Naive thymus-derived CD8-positive, alpha-beta T cell (primary cell): ENCODE measurements around the gene DOCK11. TPM values are rescaled to one million over a fixed set of nuclear protein-coding genes. Genes with fewer than 3 reads are reported as not detected.
"Not testable (repeated sequence)": the region's sequence is repeated elsewhere in the genome, so short reads cannot be mapped to it uniquely, and the experiment has no call there.

ENCODE experiments used
- ATAC-seq, 2 donors: fragments of 150-1000 bp; cut with Tn5 transposase in 1 of 2; sonication (Bioruptor Pico), chemical (Tn5 transposase) in 1 of 2; 1 replicate in 1 of 2; 2 replicates in 1 of 2; pipeline ENCODE4 v1.10.0; 2021; ENCODE audit warnings: mild to moderate bottlenecking in 2 of 2, moderate library complexity in 2 of 2
- POLR2A ChIA-PET: fragments of 350-600 bp; sonication (Branson Sonifier 250); formaldehyde crosslinking; loops from one replicate; lab custom pipeline; 2021; ENCODE audit warnings: antibody characterized with exemption; lab: Charles Lee
- DNase-seq, 10 donors: peaks; one replicate each; pipeline versions ENCODE4 v3.0.0 to v3.0.0-alpha.2; 2020 to 2022
- H3K27ac Mint-ChIP-seq, 10 donors: one replicate each; pipeline ENCODE4 v1.8.0; 2020 to 2022; ENCODE audit warnings: mild to moderate bottlenecking in 10 of 10, mixed read lengths in 10 of 10, moderate library complexity in 4 of 10, inconsistent platforms in 1 of 10
- H3K27me3 Mint-ChIP-seq, 5 donors: one replicate each; pipeline ENCODE4 v1.8.0; 2021 to 2022; ENCODE audit warnings: mixed read lengths in 5 of 5
- H3K36me3 Mint-ChIP-seq, 3 donors: one replicate each; pipeline ENCODE4 v1.8.0; 2020 to 2022; ENCODE audit warnings: mixed read lengths in 3 of 3, mild to moderate bottlenecking in 2 of 3, inconsistent platforms in 1 of 3
- H3K4me1 Mint-ChIP-seq, 4 donors: one replicate each; pipeline ENCODE4 v1.8.0; 2021 to 2022; ENCODE audit warnings: mixed read lengths in 4 of 4
- H3K4me3 Mint-ChIP-seq, 10 donors: one replicate each; pipeline ENCODE4 v1.8.0; 2020 to 2022; ENCODE audit warnings: mild to moderate bottlenecking in 10 of 10, mixed read lengths in 10 of 10, moderate library complexity in 6 of 10, inconsistent platforms in 1 of 10
- H3K9me3 Mint-ChIP-seq, 9 donors: one replicate each; pipeline ENCODE4 v1.8.0; 2020 to 2022; ENCODE audit warnings: mixed read lengths in 9 of 9, mild to moderate bottlenecking in 3 of 9, inconsistent platforms in 1 of 9, moderate library complexity in 1 of 9
- polyA plus RNA-seq, 3 donors: library from polyadenylated mRNA; unstranded; fragments of 300-500 nt; fragmentation: Illumina TruSeq; gene quantifications; one replicate each; pipeline ENCODE4 v1.2.3, GENCODE V29; 2021
- total RNA-seq, 8 experiments: library from RNA in 2 of 8; stranded (reverse) in 2 of 8; gene quantifications; one replicate each; pipeline ENCODE4 v1.2.3 and lab custom pipeline; 2021 to 2026

Gene DOCK11
- total RNA-seq (100 to 1,000 TPM; 110 to 116 TPM), polyA plus RNA-seq (10 to 100 TPM; 20.9 to 26.6 (median 24.1) TPM), total RNA-seq (lab: John Stamatoyannopoulos, UW) (119 to 395 (median 351) reads per million in 6 experiments)

DNA sequence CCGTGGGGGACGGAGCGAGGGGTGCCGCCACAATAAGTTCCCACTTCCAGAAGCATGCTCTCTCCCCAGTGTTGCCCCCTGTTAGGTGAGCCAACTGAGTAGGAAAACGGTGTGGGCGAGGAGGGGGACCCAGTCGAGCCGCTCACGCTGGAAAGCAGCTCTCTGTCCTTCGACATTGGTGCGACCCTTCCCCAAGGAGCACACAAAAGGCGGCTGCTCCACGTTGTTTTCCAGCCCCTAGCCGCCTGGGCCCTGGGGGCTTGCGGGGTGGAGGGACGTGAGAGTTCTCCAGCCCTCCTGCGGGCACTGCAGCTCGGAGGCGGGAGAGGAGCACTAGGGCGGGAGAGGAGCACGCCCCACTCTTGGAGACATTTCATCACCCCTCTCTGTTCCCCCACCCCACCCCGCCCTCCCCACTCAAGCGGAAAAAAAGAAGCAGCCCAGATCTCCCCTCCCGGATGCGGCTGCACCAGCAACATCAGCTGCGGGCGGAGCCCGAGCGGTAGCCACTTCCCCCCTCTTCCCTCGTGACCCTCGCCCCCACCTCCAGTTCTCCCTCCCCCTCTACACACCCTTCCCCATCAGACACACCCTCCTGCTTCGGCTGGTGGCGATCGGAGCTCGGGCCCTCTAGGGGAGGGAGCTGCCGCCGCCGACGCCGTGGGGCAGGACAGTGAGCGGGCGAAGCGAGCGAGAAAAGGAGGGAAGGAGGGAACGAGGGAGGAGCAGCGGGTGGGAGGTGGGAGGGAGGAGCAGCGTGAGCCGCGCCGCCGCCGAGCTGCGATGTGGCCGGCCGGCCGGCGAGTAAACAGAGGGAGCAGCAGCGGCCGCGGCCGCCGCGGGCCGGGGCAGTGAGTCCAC, at the start of gene DOCK11:
TSS of gene DOCK11 (plus strand) at position 755 of the 861 bp plus-strand sequence. CDS start 157 bp downstream, outside the sequence.
- H3K36me3 Mint-ChIP-seq: peaks cover 0 to 4% (median 0%) of the 10 kb centered on the region in 3 donors
- no peaks in the 10 kb centered on the region for H3K9me3 Mint-ChIP-seq
- peak within 1 kb of the TSS; percentile 96 to 100 (median 98) for H3K4me3 Mint-ChIP-seq
- DNase-seq: peak; percentile 61 to 89 (median 74)
- H3K27me3 Mint-ChIP-seq: no peaks in the 10 kb centered on the region
- H3K4me1 Mint-ChIP-seq: peaks cover 10 to 34% (median 28%) of the 10 kb centered on the region in 4 donors
- H3K27ac Mint-ChIP-seq: peak within 1 kb of the TSS; percentile 93 to 99 (median 98)
- POLR2A ChIA-PET: interaction anchor here (0.7 to 6.6 kb wide), 13 partner anchors 10 to 983 kb away, joined by 3 to 121 read pairs (median 4); no protein-coding TSS in a partner anchor
- peak; percentile 69 to 71 for ATAC-seq

DNA sequence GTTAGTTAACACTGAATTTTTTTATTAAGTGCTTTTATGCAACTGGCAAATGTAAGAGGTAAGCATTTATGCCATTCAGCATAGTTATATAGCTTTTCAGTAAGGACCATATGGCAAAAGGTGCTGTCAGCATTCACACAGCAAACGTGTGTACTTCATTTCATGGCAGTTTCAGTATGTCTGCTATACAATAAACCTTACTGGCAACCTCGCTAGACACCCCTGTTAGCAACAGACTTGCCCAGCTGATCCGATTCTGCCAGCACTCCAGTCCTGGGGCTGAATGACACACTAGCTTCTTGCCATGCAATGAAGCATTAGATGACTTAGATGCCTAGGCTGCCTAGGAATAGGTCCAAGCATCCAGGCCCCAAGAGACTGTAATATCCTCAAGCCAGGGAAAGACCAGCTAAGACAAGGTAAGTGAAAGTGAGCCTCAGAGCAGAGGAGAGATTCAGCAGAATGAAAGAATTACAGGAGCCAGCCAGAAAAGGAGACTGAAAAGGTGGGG, 47.3 kb upstream of the DOCK11 start:
- ATAC-seq (no peak), DNase-seq (no peak)
- no peak overlapping the region for H3K27ac Mint-ChIP-seq
- H3K4me3 Mint-ChIP-seq: no peak overlapping the region
- POLR2A ChIA-PET: no interaction called here
- H3K27me3 Mint-ChIP-seq: no peaks in the 10 kb centered on the region
- no peaks in the 10 kb centered on the region for H3K4me1 Mint-ChIP-seq
- H3K36me3 Mint-ChIP-seq: peaks cover 0 to 66% (median 1%) of the 10 kb centered on the region in 3 donors
- no peaks in the 10 kb centered on the region for H3K9me3 Mint-ChIP-seq

DNA sequence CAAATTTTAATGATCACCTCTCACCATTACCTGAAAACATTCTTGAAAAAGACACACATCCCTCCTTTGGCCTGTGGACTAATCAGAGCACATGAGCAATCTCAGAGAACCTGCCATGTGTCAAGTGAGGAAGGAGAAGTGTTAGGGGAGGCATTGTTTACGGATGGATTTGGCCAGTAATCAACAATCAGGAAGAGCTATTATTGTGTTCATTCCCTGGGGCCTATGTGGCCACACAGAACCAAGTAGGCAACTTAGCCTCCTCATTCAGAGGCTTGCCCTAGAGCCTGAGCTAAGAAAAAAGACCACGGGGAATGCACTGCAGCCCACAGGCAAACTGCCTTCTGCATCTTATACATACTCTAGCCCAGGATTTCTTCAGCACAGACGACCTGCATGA, 40.6 kb upstream of the DOCK11 start:
- no peak overlapping the region for H3K4me3 Mint-ChIP-seq
- DNase-seq (no peak), ATAC-seq (no peak)
- no peaks in the 10 kb centered on the region for H3K27me3 Mint-ChIP-seq
- H3K9me3 Mint-ChIP-seq: no peaks in the 10 kb centered on the region
- peaks cover 0 to 6% (median 3%) of the 10 kb centered on the region in 4 donors for H3K4me1 Mint-ChIP-seq
- peak overlapping the region in 2 of 10 donors; percentile 4 to 46 for H3K27ac Mint-ChIP-seq
- POLR2A ChIA-PET: no interaction called here
- peaks cover 0 to 24% (median 0%) of the 10 kb centered on the region in 3 donors for H3K36me3 Mint-ChIP-seq

DNA sequence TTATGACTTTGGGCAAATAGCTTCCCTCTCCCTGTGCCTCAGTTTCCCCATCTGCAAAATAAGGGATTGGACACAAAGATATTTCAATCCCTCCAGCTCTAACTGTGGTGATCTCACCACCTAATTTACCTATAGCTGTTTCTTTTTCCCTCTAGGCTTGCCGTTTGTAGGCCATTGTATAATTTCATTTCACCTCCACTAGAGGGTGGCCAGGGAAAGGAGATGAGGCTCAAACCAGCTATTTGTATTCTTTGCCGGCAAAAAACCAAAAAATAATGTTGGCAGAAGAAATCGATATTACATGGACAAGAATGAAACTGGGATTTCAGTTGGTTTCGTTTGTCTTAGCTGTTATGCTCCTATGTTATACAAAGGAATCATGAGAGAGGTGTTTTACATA, 36.1 kb upstream of the DOCK11 start:
- ATAC-seq: peak; percentile 69
- peaks cover 0 to 6% (median 3%) of the 10 kb centered on the region in 4 donors for H3K4me1 Mint-ChIP-seq
- H3K36me3 Mint-ChIP-seq: no peaks in the 10 kb centered on the region
- H3K27me3 Mint-ChIP-seq: no peaks in the 10 kb centered on the region
- H3K27ac Mint-ChIP-seq: peak overlapping the region in 1 of 10 donors; percentile 52
- H3K9me3 Mint-ChIP-seq: no peaks in the 10 kb centered on the region
- peak in 7 of 10 donors; percentile 6 to 62 (median 25) for DNase-seq
- H3K4me3 Mint-ChIP-seq: no peak overlapping the region
- POLR2A ChIA-PET: no interaction called here

DNA sequence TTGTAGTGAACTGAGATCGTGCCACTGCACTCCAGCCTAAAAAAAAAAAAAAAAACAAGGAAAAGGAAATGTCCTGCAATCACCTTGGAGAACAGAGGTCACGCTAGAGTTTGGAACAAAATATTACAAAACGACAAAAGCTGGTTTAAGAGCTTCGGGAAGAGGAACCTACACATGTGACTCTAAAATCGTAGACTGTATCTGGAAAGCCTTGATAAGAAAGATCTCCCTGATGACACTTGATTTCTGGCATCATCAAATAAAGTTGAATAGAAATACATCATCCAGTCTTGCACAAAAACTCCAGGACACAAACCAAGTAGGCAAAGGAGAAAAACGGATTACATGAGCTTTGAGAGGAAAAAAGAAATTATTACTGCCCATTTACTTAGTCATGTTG, 31.1 kb upstream of the DOCK11 start:
- no peaks in the 10 kb centered on the region for H3K9me3 Mint-ChIP-seq
- H3K27me3 Mint-ChIP-seq: no peaks in the 10 kb centered on the region
- DNase-seq (no peak), ATAC-seq (no peak)
- H3K36me3 Mint-ChIP-seq: no peaks in the 10 kb centered on the region
- H3K4me3 Mint-ChIP-seq: no peak overlapping the region
- no peak overlapping the region for H3K27ac Mint-ChIP-seq
- peaks cover 0 to 4% (median 2%) of the 10 kb centered on the region in 4 donors for H3K4me1 Mint-ChIP-seq
- POLR2A ChIA-PET: no interaction called here

DNA sequence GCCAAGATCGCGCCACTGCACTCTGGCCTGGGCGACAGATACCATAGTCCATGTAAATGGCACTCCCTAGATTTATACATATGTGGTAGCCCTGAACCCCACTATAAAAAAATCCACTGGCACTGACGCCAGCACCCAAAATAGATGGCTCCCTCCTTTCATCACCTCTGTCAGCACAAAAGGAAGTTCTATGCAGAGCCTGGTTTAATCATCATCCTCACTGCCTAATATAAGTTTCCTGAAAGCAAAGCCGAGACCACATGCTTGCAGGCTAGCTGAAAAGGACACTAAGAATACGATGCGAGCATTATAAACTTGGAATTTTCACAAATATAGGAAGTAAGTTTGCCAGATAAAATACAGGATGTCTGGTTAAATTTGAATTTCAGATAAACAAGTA, 27.5 kb upstream of the DOCK11 start:
- no peaks in the 10 kb centered on the region for H3K4me1 Mint-ChIP-seq
- no peak for DNase-seq
- peaks cover 0 to 12% (median 0%) of the 10 kb centered on the region in 9 donors for H3K9me3 Mint-ChIP-seq
- no peaks in the 10 kb centered on the region for H3K36me3 Mint-ChIP-seq
- POLR2A ChIA-PET: no interaction called here
- no peaks in the 10 kb centered on the region for H3K27me3 Mint-ChIP-seq
- H3K4me3 Mint-ChIP-seq: no peak overlapping the region
- no peak for ATAC-seq
- H3K27ac Mint-ChIP-seq: no peak overlapping the region

DNA sequence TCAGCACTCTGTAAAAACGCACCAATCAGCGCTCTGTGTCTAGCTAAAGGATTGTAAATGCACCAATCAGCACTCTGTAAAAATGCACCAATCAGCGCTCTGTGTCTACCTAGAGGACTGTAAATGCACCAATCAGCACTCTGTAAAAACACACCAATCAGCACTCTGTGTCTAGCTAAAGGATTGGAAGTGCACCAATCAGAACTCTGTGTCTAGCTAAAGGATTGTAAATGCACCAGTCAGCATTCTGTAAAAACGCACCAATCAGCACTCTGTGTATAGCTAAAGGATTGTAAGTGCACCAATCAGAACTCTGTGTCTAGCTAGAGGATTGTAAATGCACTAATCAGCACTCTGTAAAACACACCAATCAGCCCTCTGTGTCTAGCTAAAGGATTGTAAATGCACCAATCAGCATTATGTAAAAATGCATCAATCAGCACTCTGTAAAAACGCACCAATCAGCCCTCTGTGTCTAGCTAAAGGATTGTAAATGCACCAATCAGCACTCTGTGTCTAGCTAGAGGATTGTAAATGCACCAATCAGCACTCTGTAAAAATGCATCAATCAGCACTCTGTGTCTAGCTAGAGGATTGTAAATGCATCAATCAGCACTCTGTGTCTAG, 24.8 kb upstream of the DOCK11 start:
- not testable (repeated sequence) for H3K4me1 Mint-ChIP-seq, H3K4me3 Mint-ChIP-seq
- POLR2A ChIA-PET: interaction anchor here (0.6 kb wide), 1 partner anchor 78 kb away, joined by 3 read pairs; no protein-coding TSS in a partner anchor

DNA sequence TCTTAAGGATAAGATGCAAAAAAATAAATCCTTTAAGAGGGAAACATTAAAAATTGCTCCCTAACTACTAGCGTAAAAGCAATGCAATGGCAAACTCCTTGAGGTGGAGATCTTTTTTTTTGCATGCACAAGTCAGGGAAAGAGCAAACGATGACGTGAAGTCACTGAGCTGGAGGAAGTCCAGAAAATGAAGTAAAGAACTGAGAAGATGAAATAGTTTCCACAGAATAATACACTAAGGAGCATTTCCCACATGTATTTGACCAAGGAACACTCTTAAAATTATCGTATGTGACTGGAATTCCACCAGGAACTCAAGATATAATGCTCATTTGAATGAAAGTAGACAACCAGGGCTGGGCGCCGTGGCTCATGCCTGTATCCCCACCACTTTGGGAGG, 21.0 kb upstream of the DOCK11 start:
- H3K4me3 Mint-ChIP-seq: no peak overlapping the region
- ATAC-seq (no peak), DNase-seq (no peak)
- peaks cover 0 to 12% (median 0%) of the 10 kb centered on the region in 9 donors for H3K9me3 Mint-ChIP-seq
- no peaks in the 10 kb centered on the region for H3K4me1 Mint-ChIP-seq
- H3K27me3 Mint-ChIP-seq: no peaks in the 10 kb centered on the region
- H3K36me3 Mint-ChIP-seq: no peaks in the 10 kb centered on the region
- no peak overlapping the region for H3K27ac Mint-ChIP-seq
- POLR2A ChIA-PET: interaction anchor here (0.6 kb wide), 1 partner anchor 9 kb away, joined by 3 read pairs; no protein-coding TSS in a partner anchor

More for the DNA sequence above, 24.8 kb upstream of the DOCK11 start:
- H3K27ac Mint-ChIP-seq, H3K27me3 Mint-ChIP-seq, ATAC-seq, DNase-seq, H3K36me3 Mint-ChIP-seq: not testable (repeated sequence)
- H3K9me3 Mint-ChIP-seq: peaks cover 0 to 12% (median 0%) of the 10 kb centered on the region in 9 donors

DNA sequence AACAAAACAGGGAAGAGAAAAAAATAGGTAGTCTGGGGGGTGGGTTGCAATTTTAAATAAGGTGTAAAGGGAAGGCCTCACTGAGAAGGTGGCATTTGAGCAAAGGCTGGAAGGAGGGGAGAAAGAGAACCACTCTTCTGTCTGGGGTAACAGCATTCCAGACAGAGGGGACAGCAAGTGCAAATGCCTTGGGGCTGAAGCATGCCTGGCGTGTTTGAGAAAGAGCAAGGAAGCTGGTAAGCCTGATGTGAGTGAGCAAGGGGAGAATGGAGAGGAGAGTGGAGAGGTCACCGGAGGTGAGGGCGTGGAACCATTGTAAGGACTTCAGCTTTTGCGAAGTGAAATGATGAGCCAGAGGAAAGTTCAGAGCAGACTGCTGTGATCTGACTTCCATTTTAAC, 19.7 kb upstream of the DOCK11 start:
- POLR2A ChIA-PET: no interaction called here

DNA sequence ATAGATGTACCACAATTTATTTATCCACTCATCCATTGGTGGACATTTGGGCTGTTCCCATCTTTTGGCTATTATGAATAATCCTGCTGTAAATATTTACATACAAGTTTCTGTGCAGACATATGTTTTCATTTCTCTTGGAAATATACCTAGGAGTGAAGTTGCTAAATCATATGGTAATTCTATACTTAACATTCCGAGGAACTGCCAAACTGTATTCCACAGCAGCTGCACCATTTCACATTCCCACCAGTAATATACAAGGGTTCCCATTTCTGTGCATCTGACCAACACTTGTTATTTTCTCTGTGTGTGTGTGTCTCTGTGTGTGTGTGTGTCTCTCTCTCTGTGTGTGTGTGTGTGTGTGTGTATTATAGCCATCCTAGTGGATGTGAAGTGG, 15.4 kb upstream of the DOCK11 start:
- no peaks in the 10 kb centered on the region for H3K27me3 Mint-ChIP-seq
- no peaks in the 10 kb centered on the region for H3K4me1 Mint-ChIP-seq
- DNase-seq: no peak
- H3K4me3 Mint-ChIP-seq: no peak overlapping the region
- H3K27ac Mint-ChIP-seq: no peak overlapping the region
- POLR2A ChIA-PET: interaction anchor here (0.7 kb wide), 2 partner anchors 12 to 38 kb away, joined by 3 to 6 read pairs; no protein-coding TSS in a partner anchor
- H3K36me3 Mint-ChIP-seq: no peaks in the 10 kb centered on the region
- no peak for ATAC-seq
- H3K9me3 Mint-ChIP-seq: peaks cover 0 to 1% (median 0%) of the 10 kb centered on the region in 9 donors

More for the DNA sequence above, 19.7 kb upstream of the DOCK11 start:
- Mint-ChIP-seq H3K4me1 (no peaks in the 10 kb centered on the region), H3K27ac (no peak overlapping the region), H3K9me3 (peaks cover 0 to 9% (median 0%) of the 10 kb centered on the region in 9 donors), H3K27me3 (no peaks in the 10 kb centered on the region), H3K4me3 (no peak overlapping the region), H3K36me3 (no peaks in the 10 kb centered on the region)
- DNase-seq (no peak), ATAC-seq (no peak)

DNA sequence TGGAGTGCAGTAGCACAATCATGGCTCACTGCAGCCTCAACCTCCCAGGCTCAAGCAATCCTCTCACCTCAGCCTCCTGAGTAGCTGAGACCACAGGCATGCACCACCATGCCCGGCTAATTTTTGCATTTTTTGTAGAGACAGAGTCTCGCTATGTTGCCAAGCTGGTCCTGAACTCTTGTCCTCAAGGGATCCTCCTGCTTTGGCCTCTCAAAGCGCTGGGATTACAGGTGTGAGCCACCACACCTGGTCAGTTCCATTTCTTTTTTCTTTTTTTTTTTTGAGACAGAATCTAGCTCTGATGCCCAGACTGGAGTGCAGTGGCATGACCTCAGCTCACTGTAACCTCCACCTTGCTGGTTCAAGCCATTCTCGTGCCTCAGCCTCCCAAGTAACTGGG, 13.2 kb upstream of the DOCK11 start:
- H3K4me1 Mint-ChIP-seq, DNase-seq, H3K36me3 Mint-ChIP-seq, H3K27me3 Mint-ChIP-seq, H3K27ac Mint-ChIP-seq, H3K9me3 Mint-ChIP-seq, POLR2A ChIA-PET, H3K4me3 Mint-ChIP-seq, ATAC-seq: not testable (repeated sequence)

DNA sequence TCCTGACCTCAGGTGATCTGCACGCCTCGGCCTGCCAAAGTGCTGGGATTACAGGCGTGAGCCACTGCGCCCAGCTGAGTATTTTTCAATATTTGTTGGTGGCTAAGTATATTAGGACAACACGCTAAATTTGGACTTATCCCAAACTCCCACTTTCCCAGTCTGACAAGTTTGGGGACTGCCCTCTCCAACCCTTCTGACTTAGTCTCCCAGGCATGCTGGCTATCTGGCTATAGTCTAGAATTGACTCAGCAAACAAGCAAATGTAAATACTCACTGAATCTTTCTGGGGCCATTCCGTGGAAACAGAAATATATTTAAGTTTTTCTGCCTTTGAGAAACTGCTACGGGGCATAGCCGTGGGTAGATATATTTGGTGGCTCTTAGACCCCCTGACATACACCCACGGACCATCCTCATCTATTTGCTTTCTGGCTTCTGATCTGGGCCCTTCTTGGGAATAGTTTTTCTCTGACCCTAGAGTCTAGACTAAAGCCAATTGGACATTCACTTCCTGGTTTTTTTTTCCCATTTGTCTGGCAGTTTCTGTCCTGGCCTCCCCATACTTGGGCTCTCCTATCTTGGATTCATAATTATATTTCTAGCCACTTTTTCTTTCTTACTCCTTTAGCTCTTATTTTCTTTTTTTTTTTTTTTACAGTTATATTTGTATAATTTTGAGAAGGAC, 11.3 kb upstream of the DOCK11 start:
- Mint-ChIP-seq H3K27ac (peak overlapping the region in 1 of 10 donors; percentile 25), H3K27me3 (no peaks in the 10 kb centered on the region), H3K9me3 (peaks cover 0 to 1% (median 0%) of the 10 kb centered on the region in 9 donors), H3K36me3 (no peaks in the 10 kb centered on the region), H3K4me3 (no peak overlapping the region), H3K4me1 (no peaks in the 10 kb centered on the region)
- ATAC-seq (no peak), DNase-seq (no peak)
- POLR2A ChIA-PET: no interaction called here
